Liver (tissue), 9 donors: ENCODE data around the gene MCM10. TPM values are rescaled to one million over a fixed set of nuclear protein-coding genes. Genes with fewer than 3 reads are reported as not detected.

Experiments used
- DNase-seq: peaks from one replicate; pipeline ENCODE4 v3.0.0-alpha.2; 2017; ENCODE audit warnings: low spot score
- H3K27ac ChIP-seq, 2 donors: one replicate each; pipeline ENCODE4 v1.7.0; 2013; ENCODE audit warnings: inconsistent platforms in 2 of 2, low read length in 2 of 2, control low read depth in 1 of 2, low read depth in 1 of 2, mild to moderate bottlenecking in 1 of 2
- H3K27me3 ChIP-seq, 4 donors: one replicate each; pipeline versions ENCODE4 v1.6.1 to v1.7.0; 2013; ENCODE audit warnings: low read length in 3 of 4, inconsistent platforms in 1 of 4, mild to moderate bottlenecking in 1 of 4, moderate library complexity in 1 of 4; ENCODE audit not compliant: control insufficient read depth in 4 of 4, insufficient read depth in 4 of 4
- H3K36me3 ChIP-seq, 4 donors: one replicate each; pipeline versions ENCODE4 v1.6.1 to v1.7.0; 2013; ENCODE audit warnings: low read length in 3 of 4, mild to moderate bottlenecking in 3 of 4, low read depth in 1 of 4, moderate library complexity in 1 of 4; ENCODE audit not compliant: control insufficient read depth in 4 of 4, insufficient read depth in 3 of 4
- H3K4me1 ChIP-seq, 4 donors: one replicate each; pipeline versions ENCODE4 v1.6.1 to v1.7.0; 2013; ENCODE audit warnings: low read length in 3 of 4, mild to moderate bottlenecking in 3 of 4, moderate library complexity in 1 of 4; ENCODE audit not compliant: control insufficient read depth in 4 of 4, insufficient read depth in 4 of 4
- H3K4me3 ChIP-seq, 3 donors: one replicate each; pipeline versions ENCODE4 v1.6.1 to v1.7.0; 2013; ENCODE audit warnings: low read length in 3 of 3, control low read depth in 1 of 3, low read depth in 1 of 3, mild to moderate bottlenecking in 1 of 3
- H3K9ac ChIP-seq, 2 donors: one replicate each; pipeline ENCODE4 v1.7.0; 2013; ENCODE audit warnings: low read length in 2 of 2, mild to moderate bottlenecking in 2 of 2, moderate library complexity in 2 of 2, control low read depth in 1 of 2, low read depth in 1 of 2
- H3K9me3 ChIP-seq, 4 donors: one replicate each; pipeline versions ENCODE4 v1.6.1 to v1.7.0; 2013; ENCODE audit warnings: low read length in 3 of 4; ENCODE audit not compliant: control insufficient read depth in 4 of 4
- CTCF ChIP-seq: fragments of 150-350 bp; IDR thresholded peaks from 2 replicates; pipeline ENCODE4 v1.5.1; 2017; ENCODE audit warnings: improper control_type of control experiment, low read depth, low read length; ENCODE audit not compliant: missing input control
- EGR1 ChIP-seq, 2 donors: IDR thresholded peaks; 2 replicates each; pipeline ENCODE4 v1.6.1; 2016 to 2018; ENCODE audit warnings: antibody characterized with exemption in 2 of 2, low read depth in 2 of 2
- FOXA1 ChIP-seq: IDR thresholded peaks from 2 replicates; pipeline ENCODE4 v1.6.1; 2016; ENCODE audit warnings: antibody characterized with exemption
- GABPA ChIP-seq, 2 donors: IDR thresholded peaks in 1 of 2; conservative IDR thresholded peaks in 1 of 2; 2 replicates each; pipeline ENCODE4 v1.6.1; 2016; ENCODE audit warnings: antibody characterized with exemption in 2 of 2, mild to moderate bottlenecking in 1 of 2, moderate library complexity in 1 of 2
- HNF4A ChIP-seq, 2 donors: conservative IDR thresholded peaks; 2 replicates each; pipeline ENCODE4 v1.6.1; 2016; ENCODE audit warnings: antibody characterized with exemption in 2 of 2, mild to moderate bottlenecking in 2 of 2
- HNF4G ChIP-seq: IDR thresholded peaks from 2 replicates; pipeline ENCODE4 v1.6.1; 2016; ENCODE audit warnings: antibody characterized with exemption
- JUND ChIP-seq, 2 donors: IDR thresholded peaks; 2 replicates each; pipeline ENCODE4 v1.6.1; 2016; ENCODE audit warnings: antibody characterized with exemption in 2 of 2
- NR2F2 ChIP-seq: IDR thresholded peaks from 2 replicates; pipeline ENCODE4 v1.6.1; 2016; ENCODE audit warnings: antibody characterized with exemption
- RAD21 ChIP-seq, 2 donors: IDR thresholded peaks; 2 replicates each; pipeline ENCODE4 v1.6.1; 2016; ENCODE audit warnings: antibody characterized with exemption in 2 of 2, mild to moderate bottlenecking in 2 of 2
- RXRA ChIP-seq, 2 donors: IDR thresholded peaks; 2 replicates each; pipeline ENCODE4 v1.6.1; 2017 to 2018; ENCODE audit warnings: antibody characterized with exemption in 2 of 2, mild to moderate bottlenecking in 1 of 2
- SP1 ChIP-seq: IDR thresholded peaks from 2 replicates; pipeline ENCODE4 v1.6.1; 2018; ENCODE audit warnings: antibody characterized with exemption, mild to moderate bottlenecking
- TAF1 ChIP-seq: conservative IDR thresholded peaks from 2 replicates; pipeline ENCODE4 v1.6.1; 2016; ENCODE audit warnings: antibody characterized with exemption, mild to moderate bottlenecking
- YY1 ChIP-seq: IDR thresholded peaks from 2 replicates; pipeline ENCODE4 v1.6.1; 2016; ENCODE audit warnings: antibody characterized with exemption, mild to moderate bottlenecking
- WGBS: extraction: QIAGEN DNeasy Blood & Tissue Kit; methylation state at CpG from one replicate; pipeline ENCODE4 v1.1.7; 2013; 5-methylcytosine and 5-hydroxymethylcytosine counted together
- polyA plus RNA-seq, 2 donors: library from polyadenylated mRNA; stranded (reverse) in 1 of 2; unstranded in 1 of 2; fragments of 200-250 nt in 1 of 2; fragments of >200 nt in 1 of 2; fragmentation: Nextera tagmentation in 1 of 2; extraction: Ambion mirVana in 1 of 2; gene quantifications; one replicate each; pipeline versions ENCODE4 v1.2.1 to v1.2.3, GENCODE V29; 2013 to 2015
- total RNA-seq, 2 donors: library from RNA; depleted of rRNA; stranded (reverse); fragments of >200 nt; gene quantifications; one replicate each; pipeline ENCODE4 v1.2.3, GENCODE V29; 2014
- TF ChIP-seq, protein P1 (sequence below): IDR thresholded peaks from 2 replicates; pipeline ENCODE4 v1.6.1; 2016; ENCODE audit warnings: antibody characterized with exemption
- TF ChIP-seq, protein P2 (sequence below): IDR thresholded peaks from 2 replicates; pipeline ENCODE4 v1.6.1; 2016; ENCODE audit warnings: antibody characterized with exemption
- TF ChIP-seq, protein P3 (sequence below): IDR thresholded peaks from 2 replicates; pipeline ENCODE4 v1.6.1; 2016; ENCODE audit warnings: antibody characterized with exemption
- donor health status: healthy.
- donor health status: healthy.
- donor health status: healthy.
- donor health status: healthy.
- donor health status: healthy.

The MCM10 gene
- total and polyA plus RNA-seq, 4 donors: under 0.01 to 10.0 (median 0.34) TPM

DNA sequence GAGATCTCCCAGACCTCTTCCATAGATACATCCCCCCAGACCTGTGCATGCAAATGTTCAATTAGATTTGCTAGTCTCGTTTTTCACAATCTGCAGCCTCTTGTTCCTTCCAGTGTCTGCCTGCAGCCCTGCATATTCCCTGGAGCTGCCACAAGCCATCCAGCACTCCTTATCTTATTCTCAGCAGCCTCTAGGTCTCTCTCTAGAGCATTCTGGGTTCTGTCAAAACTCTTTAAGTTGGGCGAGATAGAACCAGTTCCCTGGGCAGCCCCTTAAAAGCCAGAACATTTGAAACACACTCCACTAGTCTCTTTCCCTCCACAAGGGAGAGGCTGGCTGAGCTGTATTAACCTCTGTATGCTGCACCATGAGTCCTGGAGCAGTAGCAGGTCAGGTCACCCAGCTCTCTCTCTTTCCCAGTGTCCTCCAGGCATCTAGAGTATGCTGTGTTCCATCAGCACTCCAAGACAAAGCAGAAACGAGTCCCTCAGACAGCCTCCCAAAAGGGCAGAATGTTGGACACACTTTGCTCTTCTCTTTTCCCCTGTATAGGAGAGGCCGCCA, 20.6 kb upstream of the MCM10 start (continued):
- TF ChIP-seq, protein P1, sequence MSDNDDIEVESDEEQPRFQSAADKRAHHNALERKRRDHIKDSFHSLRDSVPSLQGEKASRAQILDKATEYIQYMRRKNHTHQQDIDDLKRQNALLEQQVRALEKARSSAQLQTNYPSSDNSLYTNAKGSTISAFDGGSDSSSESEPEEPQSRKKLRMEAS: no peak

- Histone ChIP-seq H3K9ac (no peak overlapping the region), H3K4me1 (no peaks in the 10 kb centered on the region), H3K27me3 (no peaks in the 10 kb centered on the region), H3K27ac (no peak overlapping the region), H3K36me3 (peaks cover 0 to 23% (median 14%) of the 10 kb centered on the region in 4 donors), H3K4me3 (no peak overlapping the region), H3K9me3 (no peaks in the 10 kb centered on the region)
- TF ChIP-seq RXRA (IDR thresholded peaks at IDR 0.05) (no peak), HNF4A (conservative IDR thresholded peaks at IDR 0.05) (no peak), GABPA (IDR thresholded peaks at IDR 0.05 in 1 of 2, conservative IDR thresholded peaks at IDR 0.05 in 1 of 2) (no peak), HNF4G (no peak), SP1 (no peak), EGR1 (IDR thresholded peaks at IDR 0.05; ENCODE audit: low read depth in 2 of 2) (no peak), FOXA1 (no peak), CTCF (no peak), RAD21 (IDR thresholded peaks at IDR 0.05) (no peak), NR2F2 (no peak), JUND (IDR thresholded peaks at IDR 0.05) (no peak)
- TF ChIP-seq, protein P2, sequence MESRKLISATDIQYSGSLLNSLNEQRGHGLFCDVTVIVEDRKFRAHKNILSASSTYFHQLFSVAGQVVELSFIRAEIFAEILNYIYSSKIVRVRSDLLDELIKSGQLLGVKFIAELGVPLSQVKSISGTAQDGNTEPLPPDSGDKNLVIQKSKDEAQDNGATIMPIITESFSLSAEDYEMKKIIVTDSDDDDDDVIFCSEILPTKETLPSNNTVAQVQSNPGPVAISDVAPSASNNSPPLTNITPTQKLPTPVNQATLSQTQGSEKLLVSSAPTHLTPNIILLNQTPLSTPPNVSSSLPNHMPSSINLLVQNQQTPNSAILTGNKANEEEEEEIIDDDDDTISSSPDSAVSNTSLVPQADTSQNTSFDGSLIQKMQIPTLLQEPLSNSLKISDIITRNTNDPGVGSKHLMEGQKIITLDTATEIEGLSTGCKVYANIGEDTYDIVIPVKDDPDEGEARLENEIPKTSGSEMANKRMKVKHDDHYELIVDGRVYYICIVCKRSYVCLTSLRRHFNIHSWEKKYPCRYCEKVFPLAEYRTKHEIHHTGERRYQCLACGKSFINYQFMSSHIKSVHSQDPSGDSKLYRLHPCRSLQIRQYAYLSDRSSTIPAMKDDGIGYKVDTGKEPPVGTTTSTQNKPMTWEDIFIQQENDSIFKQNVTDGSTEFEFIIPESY: no peak
- TF ChIP-seq, protein P3, sequence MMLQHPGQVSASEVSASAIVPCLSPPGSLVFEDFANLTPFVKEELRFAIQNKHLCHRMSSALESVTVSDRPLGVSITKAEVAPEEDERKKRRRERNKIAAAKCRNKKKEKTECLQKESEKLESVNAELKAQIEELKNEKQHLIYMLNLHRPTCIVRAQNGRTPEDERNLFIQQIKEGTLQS: no peak
- TF ChIP-seq, protein P1: no peak
- WGBS: 98% methylated on average over 1 of the region's 1 CpG
- DNase-seq: no peak
These were observed 17.6 kb upstream of the MCM10 start for GRCh38 chr10:13143766-13144165.

DNA sequence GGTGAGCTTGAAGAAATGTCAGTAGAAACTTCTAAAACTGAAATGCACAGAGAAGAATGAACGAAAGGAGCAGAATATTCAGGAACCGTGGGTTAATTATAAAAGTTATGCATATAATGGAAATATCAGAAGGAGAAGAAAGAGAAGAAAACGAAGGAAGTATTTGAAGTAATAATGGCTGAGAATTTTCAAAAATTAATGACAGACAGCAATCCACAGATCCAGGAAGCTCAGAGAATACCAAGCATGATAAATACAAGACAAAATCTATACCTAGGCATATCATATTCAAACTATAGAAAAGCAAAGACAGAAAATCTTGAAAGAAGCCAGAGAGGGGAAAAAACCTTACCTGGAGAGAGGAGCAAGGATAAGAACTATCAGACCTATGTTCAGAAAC, 16.5 kb upstream of the MCM10 start:
- TF ChIP-seq TAF1: no peak
- TF ChIP-seq SP1: no peak
- TF ChIP-seq, protein P3: no peak
- no peak for TF ChIP-seq NR2F2
- no peak for TF ChIP-seq HNF4A (conservative IDR thresholded peaks at IDR 0.05)
- no peak for TF ChIP-seq HNF4G
- no peak for TF ChIP-seq FOXA1
- TF ChIP-seq JUND (IDR thresholded peaks at IDR 0.05): no peak
- TF ChIP-seq, protein P2: no peak
- TF ChIP-seq, protein P1: no peak
- no peak for TF ChIP-seq YY1
- WGBS: 79% methylated on average over 3 of the region's 3 CpGs
- Histone ChIP-seq H3K27me3 (no peaks in the 10 kb centered on the region), H3K4me3 (no peak overlapping the region), H3K27ac (no peak overlapping the region), H3K9ac (no peak overlapping the region), H3K4me1 (no peaks in the 10 kb centered on the region), H3K36me3 (peaks cover 0 to 20% (median 12%) of the 10 kb centered on the region in 4 donors), H3K9me3 (peaks cover 0 to under 1% (median 0%) of the 10 kb centered on the region in 4 donors)
- no peak for DNase-seq
